Keratinocyte (primary cell): ENCODE data around the gene KLF12.

Source experiments
- CTCF ChIP-seq, 3 experiments: IDR thresholded peaks in 1 of 3; conservative IDR thresholded peaks in 1 of 3; optimal IDR thresholded peaks in 1 of 3; 2 replicates in 2 of 3; 3 replicates in 1 of 3; pipeline versions ENCODE3 to v1.5.1; 2011; ENCODE audit warnings: low read length in 3 of 3, mild to moderate bottlenecking in 3 of 3, moderate library complexity in 2 of 3, control low read depth in 1 of 3, inconsistent platforms in 1 of 3; ENCODE audit not compliant: insufficient read depth in 2 of 3; ENCODE audit errors: extremely low read depth in 1 of 3
- EZH2 ChIP-seq: IDR thresholded peaks from one replicate; pipeline ENCODE4 v1.6.1; 2012; ENCODE audit warnings: inconsistent platforms, mild to moderate bottlenecking, low read length, moderate library complexity

DNA sequence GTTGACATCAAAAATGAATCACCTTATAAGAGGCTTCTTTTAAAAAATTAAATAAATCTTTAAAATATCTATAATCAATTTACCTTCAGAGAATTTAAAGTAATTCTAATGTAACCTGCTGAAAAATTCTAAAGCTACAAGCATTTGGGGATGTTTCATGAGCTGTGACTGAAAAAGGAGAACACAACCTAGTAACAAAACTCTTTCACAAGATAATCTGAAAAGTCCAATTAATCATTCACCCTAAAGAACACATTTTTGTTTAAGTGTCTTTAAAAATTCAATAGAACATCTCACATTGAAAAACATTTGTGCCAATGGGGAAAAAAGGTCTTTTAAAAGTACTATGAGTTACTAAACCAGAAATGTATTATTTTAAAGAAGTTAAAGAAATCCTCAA is 22.8 kb downstream of the KLF12 start:
- TF ChIP-seq CTCF (optimal IDR thresholded peaks at IDR 0.05 in 1 of 3, IDR thresholded peaks at IDR 0.05 in 1 of 3, conservative IDR thresholded peaks at IDR 0.05 in 1 of 3; ENCODE audit: extremely low read depth in 1 of 3, insufficient read depth in 2 of 3, low read length in 3 of 3), result no peak
- TF ChIP-seq EZH2, result no peak
